ENCODE measurements around the gene NDFIP1.

GRCh38 chr5:142175461-142176142, 67.0 kb downstream of the NDFIP1 start:
- no peak for TF ChIP-seq RAD21 (IDR thresholded peaks at IDR 0.05; ENCODE audit: low read depth)
- TF ChIP-seq CTCF (IDR thresholded peaks at IDR 0.05 in 2 of 3, conservative IDR thresholded peaks at IDR 0.05 in 1 of 3; ENCODE audit: borderline replicate concordance in 1 of 3, insufficient read depth in 1 of 3, low read depth in 2 of 3, low read length in 2 of 3) = no peak
- TF ChIP-seq EZH2 (IDR thresholded peaks at IDR 0.05) = no peak
- no peak for TF ChIP-seq EZH2phosphoT487 (IDR thresholded peaks at IDR 0.05; ENCODE audit: borderline replicate concordance)
- TF ChIP-seq REST (IDR thresholded peaks at IDR 0.05; ENCODE audit: low read depth) = no peak

Measured in HCT116 (cell line).